NCI-H2081 (cell line): ENCODE measurements around the gene HLA-E.
"Not testable (repeated sequence)": the region's sequence is repeated elsewhere in the genome, so short reads cannot be mapped to it uniquely, and the experiment has no call there.

Source experiments
- DNase-seq, 2 experiments: peaks; one replicate each; lab custom pipeline; 2025; lab: John Stamatoyannopoulos, UW

The HLA-E gene

DNA sequence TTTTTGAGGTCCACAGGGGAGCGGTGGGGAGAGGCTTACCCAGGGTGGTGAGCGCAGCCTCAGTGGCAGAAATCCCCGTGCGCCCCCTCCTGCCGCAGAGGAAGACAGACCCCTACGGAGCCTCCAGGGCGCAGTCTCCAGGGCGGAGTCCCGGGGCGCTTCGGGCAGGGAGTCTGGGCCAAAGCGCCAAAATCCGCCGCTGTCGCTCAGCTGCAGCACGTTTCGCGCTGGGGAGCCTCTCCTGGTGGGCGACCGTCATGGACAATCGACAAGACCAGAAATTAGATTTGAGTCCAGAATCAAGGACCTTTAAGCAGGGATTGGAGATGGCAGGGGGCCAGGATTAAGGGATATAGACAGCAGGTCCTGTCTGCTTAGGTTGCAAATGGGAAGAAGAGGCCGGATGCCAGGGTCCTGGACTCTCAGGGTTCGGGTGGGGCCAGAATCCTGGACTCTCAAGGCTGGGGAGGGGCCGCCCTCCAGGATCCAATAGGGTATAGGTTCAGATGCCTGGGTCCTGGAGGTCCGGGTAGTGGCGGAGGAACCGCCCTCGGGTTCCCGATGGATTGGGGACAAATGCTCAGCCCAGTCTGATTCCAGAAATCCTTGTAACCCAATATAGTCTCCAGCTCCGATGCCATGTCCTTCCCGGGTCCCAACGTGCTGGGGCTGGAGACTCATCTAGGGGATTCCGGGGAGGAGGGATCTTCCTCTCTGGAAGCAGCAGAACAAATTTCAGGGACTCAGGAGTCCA, 7.9 kb upstream of the HLA-E start:
- DNase-seq = no peak

GRCh38 chr6:30481965-30482644, 7.2 kb upstream of the HLA-E start:
- peak; percentile 59 to 63 for DNase-seq

- peak; percentile 21 to 48 for DNase-seq
Observed at GRCh38 chr6:30483677-30484279, 5.5 kb upstream of the HLA-E start.

GRCh38 chr6:30485236-30485635, 4.1 kb upstream of the HLA-E start:
- no peak for DNase-seq

DNA sequence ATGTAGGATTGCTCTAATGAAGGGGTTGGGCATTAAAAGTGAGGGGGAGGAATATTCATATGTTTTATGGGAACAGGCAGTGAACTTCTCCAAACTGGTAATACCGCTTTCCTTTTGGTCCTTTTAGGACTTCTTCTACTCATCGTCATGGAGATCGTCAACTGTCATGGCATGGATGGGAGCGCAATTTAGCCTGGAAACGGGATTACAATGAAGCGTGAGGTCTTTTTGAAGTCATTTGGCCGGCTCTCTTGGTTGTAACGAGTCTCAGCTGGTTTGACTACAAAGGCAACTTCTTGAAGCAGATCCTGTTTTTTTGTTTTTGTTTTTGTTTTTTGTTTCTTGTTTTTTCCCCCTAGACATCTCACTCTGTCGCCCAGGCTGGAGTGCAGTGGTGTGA, 1.4 kb upstream of the HLA-E start:
- no peak for DNase-seq

GRCh38 chr6:30488697-30489080, 620 bp upstream of the HLA-E start:
- DNase-seq = not testable (repeated sequence)

DNA sequence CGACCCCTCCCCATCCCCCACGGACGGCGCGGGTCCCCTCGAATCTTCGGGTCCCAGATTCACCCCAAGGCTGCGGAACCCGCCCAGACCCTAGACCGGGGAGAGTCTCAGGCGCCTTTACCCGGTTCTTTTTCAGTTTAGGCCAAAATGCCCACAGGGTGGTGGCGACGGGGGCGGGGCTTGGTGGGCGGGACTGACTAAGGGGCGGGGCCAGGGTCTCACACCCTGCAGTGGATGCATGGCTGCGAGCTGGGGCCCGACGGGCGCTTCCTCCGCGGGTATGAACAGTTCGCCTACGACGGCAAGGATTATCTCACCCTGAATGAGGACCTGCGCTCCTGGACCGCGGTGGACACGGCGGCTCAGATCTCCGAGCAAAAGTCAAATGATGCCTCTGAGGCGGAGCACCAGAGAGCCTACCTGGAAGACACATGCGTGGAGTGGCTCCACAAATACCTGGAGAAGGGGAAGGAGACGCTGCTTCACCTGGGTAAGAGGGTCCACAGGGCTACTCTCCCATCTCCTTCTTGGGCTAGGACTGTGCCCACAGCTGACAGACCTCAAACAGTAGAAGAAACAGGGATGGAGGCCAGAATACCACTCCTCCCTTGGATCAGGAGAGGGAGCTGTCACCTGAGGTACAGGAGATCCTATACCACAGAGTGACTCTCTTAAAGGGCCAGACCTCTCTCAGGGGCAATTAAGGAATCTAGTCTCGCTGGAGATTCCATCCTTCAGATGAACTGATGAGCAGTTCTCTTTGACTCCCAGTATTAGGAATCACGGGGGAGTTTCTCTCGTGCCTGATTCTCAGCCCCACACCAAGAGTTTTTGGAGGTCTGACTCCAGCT, 942 bp downstream of the HLA-E start:
- DNase-seq = no peak

- DNase-seq = not testable (repeated sequence)
Observed at GRCh38 chr6:30491291-30491953, 2.1 kb downstream of the HLA-E start.

- DNase-seq = no peak
Observed at GRCh38 chr6:30491991-30492952, 3.0 kb downstream of the HLA-E start.

GRCh38 chr6:30493643-30494250, 4.4 kb downstream of the HLA-E start:
- DNase-seq = no peak

DNA sequence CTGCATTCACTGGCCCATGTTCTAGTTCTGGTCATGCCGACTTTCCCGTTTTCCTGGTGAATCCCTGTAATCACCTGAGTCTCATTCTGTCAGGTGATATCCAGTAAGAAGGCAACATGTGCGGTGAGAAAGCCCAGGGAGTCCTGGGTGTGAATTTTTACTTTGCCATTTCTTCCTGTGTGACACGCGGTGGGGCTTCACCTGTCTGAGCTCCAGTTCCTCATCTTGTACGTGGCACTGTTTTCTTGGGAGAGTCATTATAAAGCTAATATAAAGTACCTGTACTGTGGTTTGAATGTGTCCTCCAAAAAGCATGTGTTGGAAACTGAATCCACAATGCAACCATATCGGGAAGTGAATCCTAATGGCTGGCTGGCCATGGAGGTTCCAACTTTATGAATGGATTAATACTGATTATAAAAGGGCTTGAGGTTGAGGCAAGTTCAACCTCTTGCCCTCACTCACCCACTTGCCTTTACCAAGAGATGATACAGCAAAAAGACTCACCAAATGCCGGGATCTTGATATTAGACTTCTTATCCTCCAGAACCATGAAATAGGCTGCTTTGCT, 5.1 kb downstream of the HLA-E start:
- DNase-seq = no peak

DNA sequence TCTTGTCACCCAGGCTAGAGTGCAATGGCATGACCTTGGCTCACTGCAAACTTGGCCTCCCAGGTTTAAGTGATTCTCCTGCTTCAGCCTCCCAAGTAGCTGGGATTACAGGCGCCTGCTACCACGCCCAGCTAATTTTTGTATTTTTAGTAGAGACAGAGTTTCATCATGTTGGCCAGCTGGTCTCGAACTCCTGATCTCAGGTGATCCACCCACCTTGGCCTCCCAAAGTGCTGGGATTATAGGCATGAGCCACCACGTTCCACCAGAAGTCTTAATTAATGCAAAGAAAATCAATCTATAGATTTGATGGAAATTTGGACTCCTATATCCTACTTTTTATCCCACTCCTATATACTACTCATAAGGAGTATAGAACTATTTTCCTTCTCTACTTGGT, 5.8 kb downstream of the HLA-E start:
- not testable (repeated sequence) for DNase-seq

- no peak for DNase-seq
Observed at GRCh38 chr6:30495993-30496392, 6.7 kb downstream of the HLA-E start.

- not testable (repeated sequence) for DNase-seq
Observed at GRCh38 chr6:30497261-30497599, 7.9 kb downstream of the HLA-E start.

- DNase-seq = no peak
Observed at GRCh38 chr6:30497714-30498113, 8.4 kb downstream of the HLA-E start.

DNA sequence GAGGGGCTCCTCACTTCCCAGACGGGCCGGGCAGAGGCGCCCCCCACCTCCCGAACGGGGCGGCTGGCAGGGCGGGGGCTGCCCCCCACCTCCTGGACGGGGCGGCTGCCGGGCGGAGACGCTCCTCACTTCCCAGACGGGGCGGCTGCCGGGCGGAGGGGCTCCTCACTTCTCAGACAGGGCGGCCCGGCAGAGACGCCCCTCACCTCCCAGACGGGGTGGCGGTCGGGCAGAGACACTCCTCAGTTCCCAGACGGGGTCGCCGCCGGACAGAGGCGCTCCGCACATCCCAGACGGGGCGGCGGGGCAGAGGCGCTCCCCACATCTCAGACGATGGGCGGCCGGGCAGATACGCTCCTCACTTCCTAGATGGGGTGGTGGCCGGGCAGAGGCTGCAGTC, 9.4 kb downstream of the HLA-E start:
- not testable (repeated sequence) for DNase-seq

DNA sequence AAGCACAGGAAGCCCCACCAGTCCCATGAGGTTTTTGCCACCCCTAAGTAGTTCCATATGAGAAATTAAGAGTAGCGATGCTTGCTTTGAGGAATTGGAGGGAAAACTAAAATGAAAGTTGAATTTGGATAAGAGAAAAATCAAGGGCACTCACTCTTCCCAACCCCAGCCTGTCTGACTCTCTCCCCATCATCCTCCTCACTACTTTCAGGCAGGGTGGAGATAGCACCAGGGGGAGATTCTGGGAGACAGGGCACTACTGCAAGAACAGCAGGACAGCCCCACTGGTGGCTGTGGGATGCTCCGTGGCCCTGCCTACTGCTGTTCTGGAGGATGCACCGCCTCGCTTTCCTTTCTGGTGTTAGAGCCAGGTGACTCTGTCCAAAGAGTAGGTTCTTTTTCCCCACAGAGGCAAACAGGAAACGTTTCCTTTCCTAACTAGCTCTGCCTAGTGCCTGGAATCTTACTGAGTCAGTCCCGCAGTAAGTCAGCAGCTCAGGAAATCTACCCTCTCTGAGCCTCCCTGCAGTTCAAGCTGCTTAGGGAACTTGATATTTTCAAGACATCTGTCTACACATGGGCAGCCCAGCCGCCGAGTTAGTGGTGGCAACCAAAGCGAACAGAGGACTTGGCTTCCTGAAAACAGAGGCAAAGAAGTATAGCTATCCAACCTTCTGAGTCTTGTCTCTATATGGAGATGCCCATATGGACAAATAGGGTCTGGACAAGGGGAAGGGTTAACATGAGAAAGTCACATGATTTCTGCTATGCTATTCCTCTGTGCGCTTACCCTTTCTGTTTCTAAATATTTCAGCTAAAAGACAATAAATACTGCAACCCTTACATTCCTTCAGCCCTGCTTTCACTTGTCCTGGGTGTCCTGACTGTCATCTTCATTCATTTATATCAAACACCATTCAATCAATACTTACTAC, 11.4 kb downstream of the HLA-E start:
- DNase-seq = no peak
